HepG2 (cell line): ENCODE data around the gene PPM1E. TPM values are rescaled to one million over a fixed set of nuclear protein-coding genes. Genes with fewer than 3 reads are reported as not detected.

Experiments used
- ATF7-NPFF ChIP-seq: sonication (generic); formaldehyde crosslinking; IDR thresholded peaks from 2 replicates; pipeline ENCODE4 v1.8.1; 2023; ENCODE audit warnings: mild to moderate bottlenecking, low read depth, missing genetic modification reagents, moderate library complexity
- DZIP1 ChIP-seq: sonication (generic); formaldehyde crosslinking; IDR thresholded peaks from 2 replicates; pipeline ENCODE4 v1.5.0; 2020; ENCODE audit warnings: mild to moderate bottlenecking, missing genetic modification reagents
- FOXP1 ChIP-seq, 2 experiments: fragments of 450-650 bp in 1 of 2; IDR thresholded peaks; 2 replicates each; pipeline ENCODE4 v1.6.1; 2017 to 2018; ENCODE audit warnings: antibody characterized with exemption in 1 of 2
- PRDM10 ChIP-seq: sonication (generic); formaldehyde crosslinking; IDR thresholded peaks from 2 replicates; pipeline ENCODE4 v1.4.0; 2020; ENCODE audit warnings: low read depth, missing genetic modification reagents
- ZBTB7A ChIP-seq: sonication (generic); formaldehyde crosslinking; IDR thresholded peaks from 2 replicates; pipeline ENCODE4 v1.8.0; 2022; ENCODE audit warnings: mild to moderate bottlenecking, missing genetic modification reagents
- ZEB1 ChIP-seq: IDR thresholded peaks from 2 replicates; pipeline ENCODE4 v1.6.1; 2012; ENCODE audit warnings: mild to moderate bottlenecking, low read depth, inconsistent platforms; ENCODE audit not compliant: insufficient replicate concordance
- ZFP37 ChIP-seq: sonication (generic); formaldehyde crosslinking; IDR thresholded peaks from 2 replicates; pipeline ENCODE4 v1.4.0; 2020; ENCODE audit warnings: missing genetic modification reagents, borderline replicate concordance
- ZNF180 ChIP-seq: sonication (generic); formaldehyde crosslinking; IDR thresholded peaks from 2 replicates; pipeline ENCODE4 v1.4.0; 2020; ENCODE audit warnings: low read depth, missing genetic modification reagents, borderline replicate concordance
- ZNF407 ChIP-seq: sonication (generic); formaldehyde crosslinking; IDR thresholded peaks from one replicate; pipeline ENCODE4 v1.5.1; 2020; ENCODE audit warnings: mild to moderate bottlenecking, missing genetic modification reagents; ENCODE audit errors: not compliant biosample characterization
- ZNF674 ChIP-seq: sonication (generic); formaldehyde crosslinking; IDR thresholded peaks from 2 replicates; pipeline ENCODE4 v1.5.0; 2020; ENCODE audit warnings: low read depth, mild to moderate bottlenecking, missing genetic modification reagents
- ZNF770 ChIP-seq: sonication (generic); formaldehyde crosslinking; IDR thresholded peaks from 2 replicates; pipeline ENCODE4 v1.5.0; 2020; ENCODE audit warnings: mild to moderate bottlenecking, missing genetic modification reagents
- ZNF777 ChIP-seq: sonication (generic); formaldehyde crosslinking; IDR thresholded peaks from 2 replicates; pipeline ENCODE4 v1.4.0; 2020; ENCODE audit warnings: missing genetic modification reagents
- polyA plus RNA-seq, 8 experiments: library from polyadenylated mRNA; depleted of rRNA in 3 of 8; stranded (reverse) in 7 of 8; unstranded in 1 of 8; fragments of >200 nt; fragmentation: Illumina TruSeq in 4 of 8; extraction: Trizol in 4 of 8; gene quantifications; 2 replicates each; pipeline versions ENCODE4 v1.2.1 to v1.2.3, GENCODE V29; 2011 to 2016; ENCODE audit warnings: low read depth in 4 of 8, missing spikeins in 1 of 8, mixed read lengths in 1 of 8; ENCODE audit not compliant: insufficient read depth in 1 of 8
- total RNA-seq, 5 experiments: library from RNA; depleted of rRNA; stranded (reverse); fragments of >200 nt; fragmentation: Illumina TruSeq; extraction: Trizol; gene quantifications; 2 replicates each; pipeline ENCODE4 v1.2.3, GENCODE V29; 2016; ENCODE audit warnings: low read depth in 1 of 5

Gene PPM1E
- total and polyA plus RNA-seq, 2 of the 13 experiments (the other 11 are each of a cell fraction or from before 2014, with no cell fraction given) = 0.15 TPM; not detected in 1

- TF ChIP-seq ZNF407 (CRISPR knock-in tag) (no peak), FOXP1 (IDR thresholded peaks at IDR 0.05) (peak; percentile 93), FOXP1 (CRISPR knock-in tag; IDR thresholded peaks at IDR 0.05) (peak; percentile 96), ZNF180 (CRISPR knock-in tag) (no peak), ZFP37 (no peak), ZNF777 (no peak), ZNF770 (CRISPR knock-in tag) (no peak), PRDM10 (CRISPR knock-in tag) (peak; percentile 37; the same call in 1 of the 2 replicates), DZIP1 (CRISPR knock-in tag) (no peak), ZEB1 (no peak), ZBTB7A (CRISPR knock-in tag) (no peak), ATF7-NPFF (CRISPR knock-in tag) (no peak), ZNF674 (no peak)
Measured at GRCh38 chr17:58829172-58829637, 73.6 kb downstream of the PPM1E start (continued).
